ENCODE measurements around the gene TCTN1. TPM values are rescaled to one million over a fixed set of nuclear protein-coding genes. Genes with fewer than 3 reads are reported as not detected.
"Not testable (repeated sequence)": the region's sequence is repeated elsewhere in the genome, so short reads cannot be mapped to it uniquely, and the experiment has no call there.

Gene TCTN1
- total RNA-seq, 1 experiment from 2014 or later, result 24.8 TPM

- DNase-seq (ENCODE audit: low spot score), result peak; percentile 99
- in situ Hi-C loops (cut with HindIII; ENCODE audit: low sequenced_read_pairs), result no loop called here
Measured at GRCh38 chr12:110583137-110584059, 30.5 kb upstream of the TCTN1 start, which contains the start of gene PPTC7. Gene PPTC7, minus strand, starts transcription at chr12:110583318. Its CDS starts 287 bp downstream, at chr12:110583031.

GRCh38 chr12:110585231-110585799 is 28.6 kb upstream of the TCTN1 start:
- in situ Hi-C loops (cut with HindIII; ENCODE audit: low sequenced_read_pairs), result no loop called here
- DNase-seq (ENCODE audit: low spot score), result no peak

GRCh38 chr12:110587102-110587501 is 26.8 kb upstream of the TCTN1 start:
- DNase-seq (ENCODE audit: low spot score); in situ Hi-C loops (cut with HindIII; ENCODE audit: low sequenced_read_pairs): not testable (repeated sequence)

DNA sequence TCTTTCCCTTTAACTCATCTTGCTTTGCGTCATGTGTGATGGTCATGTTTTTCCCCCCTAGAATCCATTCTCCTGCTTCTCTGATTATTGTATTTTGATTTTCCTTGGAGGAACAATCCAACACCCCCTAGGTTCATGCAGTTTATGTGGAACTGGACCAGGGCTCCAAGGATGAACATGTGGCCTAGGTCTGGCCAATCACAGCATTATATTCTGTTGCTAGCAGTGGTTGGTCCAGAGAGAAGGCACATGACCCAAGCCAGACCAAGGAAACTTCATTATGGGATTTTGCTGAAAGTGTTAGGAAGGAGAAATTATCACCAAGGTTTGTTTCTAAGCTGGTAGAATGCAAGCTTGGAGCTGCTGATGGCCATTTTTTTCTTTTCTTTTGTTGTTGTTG is 23.9 kb upstream of the TCTN1 start:
- in situ Hi-C loops (cut with HindIII; ENCODE audit: low sequenced_read_pairs), result no loop called here
- no peak for DNase-seq (ENCODE audit: low spot score)

- no peak for DNase-seq (ENCODE audit: low spot score)
- in situ Hi-C loops (cut with HindIII; ENCODE audit: low sequenced_read_pairs), result no loop called here
Measured at GRCh38 chr12:110590806-110591326, 23.1 kb upstream of the TCTN1 start.

DNA sequence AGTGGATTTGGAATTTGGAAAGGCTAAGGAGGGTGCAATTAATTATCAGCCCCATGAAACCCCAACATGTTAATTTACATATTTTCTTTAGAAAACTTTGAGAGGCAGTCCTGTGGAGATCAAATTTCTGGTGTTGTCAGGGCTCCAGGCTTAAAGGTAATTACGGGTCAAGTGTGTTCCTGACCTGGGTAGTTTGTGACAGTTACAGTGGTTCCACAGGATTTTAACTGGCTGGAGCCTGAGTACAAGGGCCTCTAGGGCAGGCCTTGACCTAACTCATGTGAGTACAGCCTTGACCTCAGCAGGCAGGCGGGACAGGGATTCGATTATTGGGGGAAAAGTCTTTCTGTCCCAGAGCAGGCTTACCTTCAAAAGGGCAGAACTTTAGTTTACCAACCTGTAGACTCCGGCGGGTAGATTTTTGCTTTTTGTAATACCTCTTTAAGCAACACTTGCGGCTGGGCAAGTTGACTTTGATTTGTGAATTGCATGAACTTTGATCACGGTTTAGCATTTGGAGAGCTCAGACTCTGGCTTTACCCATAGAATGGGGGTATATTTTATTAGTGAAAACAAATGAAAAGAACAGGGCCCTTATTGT is 22.4 kb upstream of the TCTN1 start:
- DNase-seq (ENCODE audit: low spot score), result peak; percentile 22
- in situ Hi-C loops (cut with HindIII; ENCODE audit: low sequenced_read_pairs), result no loop called here

GRCh38 chr12:110592078-110592477 is 21.9 kb upstream of the TCTN1 start:
- DNase-seq (ENCODE audit: low spot score), result no peak
- in situ Hi-C loops (cut with HindIII; ENCODE audit: low sequenced_read_pairs), result no loop called here

- DNase-seq (ENCODE audit: low spot score); in situ Hi-C loops (cut with HindIII; ENCODE audit: low sequenced_read_pairs): not testable (repeated sequence)
Measured at GRCh38 chr12:110592919-110593318, 21.0 kb upstream of the TCTN1 start.

GRCh38 chr12:110597885-110598284 is 16.0 kb upstream of the TCTN1 start:
- no peak for DNase-seq (ENCODE audit: low spot score)
- in situ Hi-C loops (cut with HindIII; ENCODE audit: low sequenced_read_pairs), result no loop called here

DNA sequence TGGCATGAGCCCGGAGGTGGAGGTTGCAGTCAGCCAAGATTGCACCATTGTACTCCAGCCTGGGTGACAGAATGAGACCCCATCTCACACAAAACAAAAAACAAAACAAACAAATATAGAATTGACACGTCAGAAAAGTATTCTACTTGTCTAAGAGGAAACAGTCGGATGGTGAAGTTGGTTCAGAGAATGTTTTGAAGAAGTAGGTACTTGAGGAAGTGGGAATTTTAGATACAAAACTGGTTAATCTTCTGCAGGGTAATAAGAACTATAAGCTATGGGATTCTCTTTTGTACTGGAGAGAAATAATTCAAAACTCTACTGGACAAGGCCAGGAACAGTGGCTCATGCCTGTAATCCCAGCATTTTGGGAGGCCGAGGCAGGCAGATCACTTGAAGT is 14.6 kb upstream of the TCTN1 start:
- in situ Hi-C loops (cut with HindIII; ENCODE audit: low sequenced_read_pairs), result no loop called here

GRCh38 chr12:110600254-110600653 is 13.7 kb upstream of the TCTN1 start:
- in situ Hi-C loops (cut with HindIII; ENCODE audit: low sequenced_read_pairs), result no loop called here

More for the DNA sequence above, 14.6 kb upstream of the TCTN1 start:
- DNase-seq (ENCODE audit: low spot score), result no peak

GRCh38 chr12:110602085-110602814 is 11.7 kb upstream of the TCTN1 start:
- in situ Hi-C loops (cut with HindIII; ENCODE audit: low sequenced_read_pairs), result not testable (repeated sequence)
- peak; percentile 49 for DNase-seq (ENCODE audit: low spot score)

More at GRCh38 chr12:110600254-110600653, 13.7 kb upstream of the TCTN1 start:
- peak; percentile 54 for DNase-seq (ENCODE audit: low spot score)

- in situ Hi-C loops (cut with HindIII; ENCODE audit: low sequenced_read_pairs), result no loop called here
- no peak for DNase-seq (ENCODE audit: low spot score)
Measured at GRCh38 chr12:110606253-110606611, 7.7 kb upstream of the TCTN1 start.

GRCh38 chr12:110613071-110613770 is 708 bp upstream of the TCTN1 start:
- in situ Hi-C loops (cut with HindIII; ENCODE audit: low sequenced_read_pairs), result no loop called here

DNA sequence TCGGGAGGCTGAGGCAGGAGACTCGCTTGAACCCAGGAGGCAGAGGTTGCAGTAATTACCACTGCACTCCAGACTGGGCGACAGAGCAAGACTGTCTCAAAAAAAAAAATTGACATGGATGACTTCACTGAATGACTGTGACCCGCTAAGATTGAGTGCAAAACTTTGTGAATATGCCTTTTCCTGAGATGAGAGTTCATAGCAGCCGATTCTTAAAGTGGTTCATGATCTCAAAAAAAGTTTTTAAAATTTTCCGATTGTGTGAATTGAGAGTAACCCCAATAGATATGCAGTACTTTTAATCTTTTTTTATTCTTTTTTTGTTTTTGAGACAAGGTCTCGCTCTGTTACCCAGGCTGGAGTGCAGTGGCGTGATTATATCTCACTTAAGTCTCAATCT is 1.2 kb downstream of the TCTN1 start:
- DNase-seq (ENCODE audit: low spot score), result no peak
- in situ Hi-C loops (cut with HindIII; ENCODE audit: low sequenced_read_pairs), result no loop called here

More at GRCh38 chr12:110613071-110613770, 708 bp upstream of the TCTN1 start:
- peak; percentile 2 for DNase-seq (ENCODE audit: low spot score)

DNA sequence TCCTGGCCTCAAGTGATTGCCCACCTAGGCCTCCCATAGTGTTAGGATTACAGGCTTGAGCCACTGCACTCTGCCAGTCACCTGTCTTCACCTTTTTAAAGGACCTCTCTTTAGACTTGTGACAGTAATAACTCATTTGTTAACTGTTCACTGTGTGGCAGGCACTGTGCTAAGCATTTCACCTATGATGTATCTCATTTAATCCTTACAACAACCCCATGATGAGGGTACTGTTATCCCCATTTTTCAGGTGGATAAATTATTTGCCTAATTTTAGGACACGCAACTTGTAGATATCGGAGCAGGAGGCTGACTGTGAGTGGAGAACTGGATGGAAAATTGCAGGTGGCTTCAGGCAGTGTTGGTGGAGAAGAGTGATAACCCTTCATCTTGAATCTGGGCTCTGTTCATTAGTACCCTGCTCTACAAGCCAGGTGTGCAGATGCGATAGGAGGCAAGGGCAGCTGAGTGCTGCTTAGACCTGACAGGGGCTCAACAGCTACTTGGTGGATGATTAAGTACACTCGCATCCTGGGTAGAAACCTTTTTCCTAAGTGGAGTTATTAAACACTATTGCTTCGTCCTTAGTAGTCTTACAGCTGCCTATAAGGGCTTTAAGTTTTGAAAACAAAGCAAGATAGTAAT is 2.7 kb downstream of the TCTN1 start:
- DNase-seq (ENCODE audit: low spot score), result no peak
- in situ Hi-C loops (cut with HindIII; ENCODE audit: low sequenced_read_pairs), result no loop called here

GRCh38 chr12:110619534-110619953 is 5.6 kb downstream of the TCTN1 start:
- DNase-seq (ENCODE audit: low spot score), result no peak
- in situ Hi-C loops (cut with HindIII; ENCODE audit: low sequenced_read_pairs), result no loop called here

DNA sequence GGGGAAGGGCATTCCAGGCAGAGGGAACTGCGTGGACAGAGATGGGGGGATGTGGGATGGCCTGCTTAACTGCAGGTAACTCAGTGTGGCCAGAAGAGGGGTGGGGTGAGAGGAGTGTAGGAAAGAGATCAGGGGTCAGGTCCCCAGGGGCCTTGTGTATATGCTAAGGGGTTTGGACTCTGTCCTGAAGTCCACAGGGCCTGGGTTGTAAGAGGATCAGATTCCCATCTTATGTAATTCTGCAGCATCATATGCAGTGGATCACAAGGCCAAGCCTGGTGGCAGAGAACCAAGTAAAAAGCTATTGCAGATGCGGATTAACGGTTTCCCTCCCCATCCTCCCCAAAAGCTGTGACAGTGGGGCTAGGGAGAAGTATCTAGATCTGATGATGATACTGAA is 8.7 kb downstream of the TCTN1 start:
- in situ Hi-C loops (cut with HindIII; ENCODE audit: low sequenced_read_pairs), result no loop called here
- no peak for DNase-seq (ENCODE audit: low spot score)
